K562 (cell line): ENCODE data around the gene HAGHL. TPM values are rescaled to one million over a fixed set of nuclear protein-coding genes. Genes with fewer than 3 reads are reported as not detected.
A peak's percentile ranks its signal among the peaks of the same experiment; 100 is the strongest.

ENCODE experiments used
- CBFA2T3 ChIP-seq: fragments of 450-650 bp; IDR thresholded peaks from 2 replicates; pipeline ENCODE4 v1.6.1; 2017
- MGA ChIP-seq: fragments of 450-650 bp; IDR thresholded peaks from 2 replicates; pipeline ENCODE4 v1.6.1; 2016; ENCODE audit warnings: mild to moderate bottlenecking, moderate library complexity
- MIER1 ChIP-seq: fragments of 450-650 bp; IDR thresholded peaks from 2 replicates; pipeline ENCODE4 v1.6.1; 2016; ENCODE audit warnings: antibody characterized with exemption, mild to moderate bottlenecking, low read depth
- NFIC ChIP-seq: fragments of 450-650 bp; IDR thresholded peaks from 2 replicates; pipeline ENCODE4 v1.6.1; 2017; ENCODE audit warnings: mild to moderate bottlenecking, inconsistent platforms
- SIN3A ChIP-seq, 2 experiments: fragments of 150-350 bp in 1 of 2; IDR thresholded peaks; 2 replicates each; pipeline ENCODE4 v1.6.1; 2011 to 2016; ENCODE audit warnings: borderline replicate concordance in 2 of 2, low read depth in 2 of 2, low read length in 2 of 2, mild to moderate bottlenecking in 2 of 2, moderate library complexity in 2 of 2; ENCODE audit not compliant: control insufficient read depth in 1 of 2
- ZNF445 ChIP-seq: fragments of 250-450 bp; sonication (Bioruptor Pico); IDR thresholded peaks from 2 replicates; pipeline ENCODE4 v1.4.0; 2020; ENCODE audit warnings: low read depth, mild to moderate bottlenecking, moderate library complexity
- polyA plus RNA-seq, 8 experiments: library from polyadenylated mRNA; depleted of rRNA in 4 of 8; stranded (reverse) in 5 of 8; unstranded in 3 of 8; fragments of >200 nt; fragmentation: Nextera tagmentation in 2 of 8; fragmentation: Illumina TruSeq in 1 of 8; extraction: Ambion mirVana in 2 of 8; extraction: Trizol in 1 of 8; gene quantifications; 2 replicates each; pipeline versions ENCODE4 v1.2.1 to v1.2.3, GENCODE V29; 2011 to 2014; ENCODE audit warnings: inconsistent platforms in 1 of 8, missing spikeins in 1 of 8
- total RNA-seq, 7 experiments: library from RNA; depleted of rRNA in 6 of 7; stranded (reverse); fragments of >200 nt in 6 of 7; fragmentation: Illumina TruSeq in 2 of 7; extraction: Trizol in 2 of 7; gene quantifications; 2 replicates each; pipeline versions ENCODE4 v1.2.1 to v1.2.3, GENCODE V29; 2011 to 2021; ENCODE audit warnings: low replicate concordance in 1 of 7
- TF ChIP-seq, protein P1 (sequence below): sonication (generic); formaldehyde crosslinking; IDR thresholded peaks from 2 replicates; pipeline ENCODE4 v1.8.0; 2022; ENCODE audit warnings: mild to moderate bottlenecking, missing genetic modification reagents
- TF ChIP-seq, protein P2 (sequence below): sonication (generic); formaldehyde crosslinking; IDR thresholded peaks from 2 replicates; pipeline ENCODE4 v1.8.0; 2022; ENCODE audit warnings: mild to moderate bottlenecking, missing genetic modification reagents

Gene HAGHL
- total and polyA plus RNA-seq, 9 of the 15 experiments (the other 6 are each of a cell fraction or from before 2014, with no cell fraction given): 0.31 to 83.4 (median 20.7) TPM

DNA sequence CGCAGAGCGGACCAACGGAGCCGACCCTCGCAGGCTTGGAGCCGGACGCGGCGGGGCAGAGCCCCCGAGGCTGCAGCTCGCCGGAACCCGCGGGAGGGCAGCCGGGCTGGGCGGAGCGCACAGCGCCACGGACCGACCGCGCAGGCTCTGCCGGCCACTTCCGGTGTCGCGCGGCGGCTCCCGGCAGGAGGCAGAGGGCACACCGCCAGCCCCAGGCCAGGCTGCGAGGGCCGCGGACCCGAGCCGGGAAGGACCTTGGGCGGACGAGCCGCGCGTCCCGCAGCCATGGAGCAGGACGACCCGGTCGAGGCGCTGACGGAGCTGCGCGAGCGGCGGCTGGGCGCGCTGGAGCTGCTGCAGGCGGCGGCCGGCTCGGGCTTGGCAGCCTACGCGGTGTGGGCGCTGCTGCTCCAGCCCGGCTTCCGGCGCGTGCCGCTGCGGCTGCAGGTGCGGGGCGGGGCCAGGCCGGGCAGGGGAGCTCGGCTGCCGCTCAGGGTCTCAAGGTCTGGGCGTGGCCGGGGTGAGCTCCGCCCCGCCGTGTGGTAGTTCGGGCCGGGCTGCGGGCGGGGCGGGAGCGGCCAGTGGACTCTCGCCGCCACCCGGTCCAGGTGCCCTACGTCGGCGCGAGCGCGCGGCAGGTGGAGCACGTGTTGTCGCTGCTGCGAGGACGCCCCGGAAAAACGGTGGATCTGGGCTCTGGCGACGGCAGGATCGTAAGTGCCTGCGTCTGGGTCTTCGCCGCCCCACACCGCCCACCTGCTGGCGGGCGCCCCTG lies 5.7 kb upstream of the HAGHL start, which contains the start of gene ANTKMT (continued):
- peak; percentile 97 for TF ChIP-seq MGA
- no peak for TF ChIP-seq MIER1
- TF ChIP-seq SIN3A (IDR thresholded peaks at IDR 0.05; ENCODE audit: borderline replicate concordance in 2 of 2, control insufficient read depth in 1 of 2, low read depth in 2 of 2, low read length in 2 of 2): peak; percentile 49 to 84; a peak in 1 of 4 replicates
- TF ChIP-seq NFIC: peak; percentile 71; the same call in 1 of the 2 replicates
- TF ChIP-seq CBFA2T3: no peak
- TF ChIP-seq, protein P1, sequence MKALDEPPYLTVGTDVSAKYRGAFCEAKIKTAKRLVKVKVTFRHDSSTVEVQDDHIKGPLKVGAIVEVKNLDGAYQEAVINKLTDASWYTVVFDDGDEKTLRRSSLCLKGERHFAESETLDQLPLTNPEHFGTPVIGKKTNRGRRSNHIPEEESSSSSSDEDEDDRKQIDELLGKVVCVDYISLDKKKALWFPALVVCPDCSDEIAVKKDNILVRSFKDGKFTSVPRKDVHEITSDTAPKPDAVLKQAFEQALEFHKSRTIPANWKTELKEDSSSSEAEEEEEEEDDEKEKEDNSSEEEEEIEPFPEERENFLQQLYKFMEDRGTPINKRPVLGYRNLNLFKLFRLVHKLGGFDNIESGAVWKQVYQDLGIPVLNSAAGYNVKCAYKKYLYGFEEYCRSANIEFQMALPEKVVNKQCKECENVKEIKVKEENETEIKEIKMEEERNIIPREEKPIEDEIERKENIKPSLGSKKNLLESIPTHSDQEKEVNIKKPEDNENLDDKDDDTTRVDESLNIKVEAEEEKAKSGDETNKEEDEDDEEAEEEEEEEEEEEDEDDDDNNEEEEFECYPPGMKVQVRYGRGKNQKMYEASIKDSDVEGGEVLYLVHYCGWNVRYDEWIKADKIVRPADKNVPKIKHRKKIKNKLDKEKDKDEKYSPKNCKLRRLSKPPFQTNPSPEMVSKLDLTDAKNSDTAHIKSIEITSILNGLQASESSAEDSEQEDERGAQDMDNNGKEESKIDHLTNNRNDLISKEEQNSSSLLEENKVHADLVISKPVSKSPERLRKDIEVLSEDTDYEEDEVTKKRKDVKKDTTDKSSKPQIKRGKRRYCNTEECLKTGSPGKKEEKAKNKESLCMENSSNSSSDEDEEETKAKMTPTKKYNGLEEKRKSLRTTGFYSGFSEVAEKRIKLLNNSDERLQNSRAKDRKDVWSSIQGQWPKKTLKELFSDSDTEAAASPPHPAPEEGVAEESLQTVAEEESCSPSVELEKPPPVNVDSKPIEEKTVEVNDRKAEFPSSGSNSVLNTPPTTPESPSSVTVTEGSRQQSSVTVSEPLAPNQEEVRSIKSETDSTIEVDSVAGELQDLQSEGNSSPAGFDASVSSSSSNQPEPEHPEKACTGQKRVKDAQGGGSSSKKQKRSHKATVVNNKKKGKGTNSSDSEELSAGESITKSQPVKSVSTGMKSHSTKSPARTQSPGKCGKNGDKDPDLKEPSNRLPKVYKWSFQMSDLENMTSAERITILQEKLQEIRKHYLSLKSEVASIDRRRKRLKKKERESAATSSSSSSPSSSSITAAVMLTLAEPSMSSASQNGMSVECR (CRISPR knock-in tag): peak; percentile 90
- no peak for TF ChIP-seq ZNF445 (CRISPR knock-in tag)
- TF ChIP-seq, protein P2, sequence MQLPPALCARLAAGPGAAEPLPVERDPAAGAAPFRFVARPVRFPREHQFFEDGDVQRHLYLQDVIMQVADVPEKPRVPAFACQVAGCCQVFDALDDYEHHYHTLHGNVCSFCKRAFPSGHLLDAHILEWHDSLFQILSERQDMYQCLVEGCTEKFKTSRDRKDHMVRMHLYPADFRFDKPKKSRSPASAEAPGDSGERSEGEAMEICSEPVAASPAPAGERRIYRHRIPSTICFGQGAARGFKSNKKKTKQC (CRISPR knock-in tag): 0 out of 2 replicates have a peak, but pooled peaks have one; percentile 46
